ENCODE measurements around the gene PPP2R2B. TPM values are rescaled to one million over a fixed set of nuclear protein-coding genes. Genes with fewer than 3 reads are reported as not detected.

Gene PPP2R2B
- polyA plus RNA-seq, 1 experiment: 0.58 TPM

GRCh38 chr5:146828385-146828784 lies 50.2 kb downstream of the PPP2R2B start:
- CTCF ChIA-PET: interaction anchor here (1.7 kb wide), 1 partner anchor 137 kb away, joined by 3 read pairs; no protein-coding TSS in a partner anchor
- POLR2A ChIA-PET: no interaction called here
- H3K27me3 ChIP-seq (ENCODE audit: control insufficient read depth, insufficient read depth, low read length): no peaks in the 10 kb centered on the region

GRCh38 chr5:146827901-146828300 lies 50.7 kb downstream of the PPP2R2B start:
- CTCF ChIA-PET: interaction anchor here (1.7 kb wide), 1 partner anchor 137 kb away, joined by 3 read pairs; no protein-coding TSS in a partner anchor
- POLR2A ChIA-PET: no interaction called here
- no peak for DNase-seq (ENCODE audit: low read depth)
- Histone ChIP-seq H3K4me3 (ENCODE audit: low read depth, low read length) (no peak overlapping the region), H3K36me3 (ENCODE audit: control insufficient read depth, insufficient read depth, low read length) (no peaks in the 10 kb centered on the region), H3K27me3 (ENCODE audit: control insufficient read depth, insufficient read depth, low read length) (no peaks in the 10 kb centered on the region)
- TF ChIP-seq CTCF (IDR thresholded peaks at IDR 0.05; ENCODE audit: insufficient read depth, low read depth, low read length): no peak

More at GRCh38 chr5:146828385-146828784, 50.2 kb downstream of the PPP2R2B start:
- peak; percentile 39 for DNase-seq (ENCODE audit: low read depth)
- Histone ChIP-seq H3K4me3 (ENCODE audit: low read depth, low read length) (no peak overlapping the region), H3K36me3 (ENCODE audit: control insufficient read depth, insufficient read depth, low read length) (no peaks in the 10 kb centered on the region)
- no peak for TF ChIP-seq CTCF (IDR thresholded peaks at IDR 0.05; ENCODE audit: insufficient read depth, low read depth, low read length)

- no peak for TF ChIP-seq CTCF (IDR thresholded peaks at IDR 0.05; ENCODE audit: insufficient read depth, low read depth, low read length)
- Histone ChIP-seq H3K36me3 (ENCODE audit: control insufficient read depth, insufficient read depth, low read length) (no peaks in the 10 kb centered on the region), H3K27me3 (ENCODE audit: control insufficient read depth, insufficient read depth, low read length) (no peaks in the 10 kb centered on the region), H3K4me3 (ENCODE audit: low read depth, low read length) (no peak overlapping the region)
- POLR2A ChIA-PET: no interaction called here
- no peak for DNase-seq (ENCODE audit: low read depth)
- CTCF ChIA-PET: no interaction called here
Observed at GRCh38 chr5:146825033-146825432, 53.5 kb downstream of the PPP2R2B start.

- H3K27me3 ChIP-seq (ENCODE audit: control insufficient read depth, insufficient read depth, low read length): no peaks in the 10 kb centered on the region
- POLR2A ChIA-PET: no interaction called here
- no peak overlapping the region for H3K4me3 ChIP-seq (ENCODE audit: low read depth, low read length)
- H3K36me3 ChIP-seq (ENCODE audit: control insufficient read depth, insufficient read depth, low read length): no peaks in the 10 kb centered on the region
- CTCF ChIA-PET: no interaction called here
- TF ChIP-seq CTCF (IDR thresholded peaks at IDR 0.05; ENCODE audit: insufficient read depth, low read depth, low read length): no peak
- no peak for DNase-seq (ENCODE audit: low read depth)
Observed at GRCh38 chr5:146821732-146822131, 56.8 kb downstream of the PPP2R2B start.

- ChIA-PET CTCF (no interaction called here), POLR2A (no interaction called here)
- TF ChIP-seq CTCF (IDR thresholded peaks at IDR 0.05; ENCODE audit: insufficient read depth, low read depth, low read length): no peak
- DNase-seq (ENCODE audit: low read depth): no peak
- H3K36me3 ChIP-seq (ENCODE audit: control insufficient read depth, insufficient read depth, low read length): no peaks in the 10 kb centered on the region
- H3K27me3 ChIP-seq (ENCODE audit: control insufficient read depth, insufficient read depth, low read length): no peaks in the 10 kb centered on the region
- H3K4me3 ChIP-seq (ENCODE audit: low read depth, low read length): no peak overlapping the region
Observed at GRCh38 chr5:146820987-146821386, 57.6 kb downstream of the PPP2R2B start.
